ENCODE measurements around the gene RASSF4.

DNA sequence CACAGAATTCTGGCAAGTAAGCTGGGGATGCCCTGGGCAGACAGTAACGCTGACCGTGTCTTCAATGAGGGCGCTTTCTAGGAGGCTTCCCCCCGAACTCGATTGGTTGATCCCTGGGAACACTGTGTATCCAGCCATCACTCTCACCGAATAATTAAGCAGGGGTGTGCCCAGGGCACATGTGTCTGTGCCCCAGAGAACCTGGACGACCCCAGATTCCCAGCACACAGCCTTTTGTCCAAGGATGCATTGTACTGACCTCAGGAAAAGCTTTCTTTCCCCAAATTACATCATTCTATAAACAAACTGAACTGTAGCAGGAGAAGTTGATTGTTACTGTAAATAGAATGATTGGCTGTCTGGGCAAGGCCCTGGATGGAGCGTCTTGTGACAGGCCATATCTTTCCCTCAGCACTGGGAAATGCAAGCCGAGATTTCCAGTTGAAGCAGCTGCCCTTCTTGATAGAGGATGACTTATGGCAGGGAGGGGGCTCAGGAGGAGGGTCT is 25.6 kb downstream of the RASSF4 start:
- TF ChIP-seq CTCF (IDR thresholded peaks at IDR 0.05): no peak
- no peak for TF ChIP-seq EP300 (IDR thresholded peaks at IDR 0.05)

Measured in ovary (tissue), 3 donors.